HEK293 (cell line): Measurements from ENCODE around the gene RAB11A.
"Not testable (repeated sequence)": the region's sequence is repeated elsewhere in the genome, so short reads cannot be mapped to it uniquely, and the experiment has no call there.

Experiments
- CTCF ChIA-PET: fragments of 350-600 bp; formaldehyde crosslinking; extraction: SDS; loops from one replicate; lab custom pipeline; 2021; ENCODE audit warnings: antibody characterized with exemption; lab: Yijun Ruan, JAX
- POLR2A ChIA-PET: fragments of 300-600 bp; formaldehyde crosslinking; extraction: SDS; loops from one replicate; lab custom pipeline; 2020; ENCODE audit warnings: antibody characterized with exemption, inconsistent platforms; lab: Yijun Ruan, JAX
- H3K27ac ChIP-seq: fragments of 200-500 bp; sonication (Bioruptor generic); 2 replicates; pipeline ENCODE4 v1.5.1; 2014; ENCODE audit warnings: low read depth, low read length, control low read depth, inconsistent platforms; ENCODE audit errors: extremely low read depth
- H3K36me3 ChIP-seq, 2 experiments: fragments of 200-500 bp in 1 of 2; sonication (Bioruptor generic) in 1 of 2; 1 replicate in 1 of 2; 2 replicates in 1 of 2; pipeline ENCODE4 v1.5.1; 2014 to 2017; ENCODE audit warnings: inconsistent platforms in 2 of 2, low read length in 2 of 2; ENCODE audit not compliant: control insufficient read depth in 2 of 2, insufficient read depth in 1 of 2
- H3K4me1 ChIP-seq: fragments of 200-500 bp; sonication (Bioruptor generic); 2 replicates; pipeline ENCODE4 v1.5.1; 2014; ENCODE audit warnings: mild to moderate bottlenecking, low read length, inconsistent platforms; ENCODE audit not compliant: control insufficient read depth, insufficient read depth
- H3K4me3 ChIP-seq: 2 replicates; pipeline ENCODE4 v1.5.1; 2011; ENCODE audit warnings: low read depth, mild to moderate bottlenecking, control low read depth, low read length, moderate library complexity
- H3K9me3 ChIP-seq: fragments of 200-500 bp; sonication (Bioruptor generic); 2 replicates; pipeline ENCODE4 v1.5.1; 2014; ENCODE audit warnings: low read depth, low read length, inconsistent platforms; ENCODE audit not compliant: control insufficient read depth, insufficient read depth
- AEBP2 ChIP-seq: fragments of 450-650 bp; formaldehyde crosslinking; IDR thresholded peaks from 2 replicates; pipeline ENCODE4 v1.5.1; 2016; ENCODE audit warnings: missing biosample characterization, missing genetic modification characterization, borderline replicate concordance
- INSM2 ChIP-seq: fragments of 450-650 bp; formaldehyde crosslinking; IDR thresholded peaks from 2 replicates; pipeline ENCODE4 v1.5.1; 2016; ENCODE audit warnings: missing biosample characterization, missing genetic modification characterization
- KLF8 ChIP-seq: fragments of 450-650 bp; formaldehyde crosslinking; IDR thresholded peaks from 2 replicates; pipeline ENCODE4 v1.5.1; 2016; ENCODE audit warnings: missing biosample characterization, missing genetic modification characterization
- ZFHX2 ChIP-seq: fragments of 450-650 bp; formaldehyde crosslinking; conservative IDR thresholded peaks from 2 replicates; pipeline ENCODE4 v1.5.1; 2016; ENCODE audit warnings: missing biosample characterization, missing genetic modification characterization
- ZNF10 ChIP-seq: fragments of 450-650 bp; formaldehyde crosslinking; IDR thresholded peaks from 2 replicates; pipeline ENCODE4 v1.5.1; 2017; ENCODE audit warnings: missing biosample characterization, missing genetic modification characterization
- ZNF121 ChIP-seq: fragments of 450-650 bp; formaldehyde crosslinking; IDR thresholded peaks from 2 replicates; pipeline ENCODE4 v1.5.1; 2016; ENCODE audit warnings: missing biosample characterization, missing genetic modification characterization
- ZNF2 ChIP-seq: fragments of 450-650 bp; formaldehyde crosslinking; IDR thresholded peaks from 2 replicates; pipeline ENCODE4 v1.5.1; 2016; ENCODE audit warnings: missing biosample characterization, missing genetic modification characterization
- ZNF350 ChIP-seq: fragments of 450-650 bp; formaldehyde crosslinking; IDR thresholded peaks from 2 replicates; pipeline ENCODE4 v1.5.0; 2017; ENCODE audit warnings: missing biosample characterization, mild to moderate bottlenecking, missing genetic modification characterization
- TF ChIP-seq, protein P1 (sequence below): fragments of 450-650 bp; IDR thresholded peaks from 2 replicates; pipeline ENCODE4 v1.5.1; 2018; ENCODE audit warnings: missing biosample characterization, mild to moderate bottlenecking, missing genetic modification characterization
- TF ChIP-seq, protein P2 (sequence below): fragments of 450-650 bp; formaldehyde crosslinking; IDR thresholded peaks from 2 replicates; pipeline ENCODE4 v1.5.1; 2017; ENCODE audit warnings: missing biosample characterization, missing genetic modification characterization
- TF ChIP-seq, protein P3 (sequence below): fragments of 450-650 bp; formaldehyde crosslinking; IDR thresholded peaks from 2 replicates; pipeline ENCODE4 v1.5.1; 2016; ENCODE audit warnings: missing biosample characterization, missing genetic modification characterization
- TF ChIP-seq, protein P4 (sequence below): fragments of 450-650 bp; formaldehyde crosslinking; IDR thresholded peaks from 2 replicates; pipeline ENCODE4 v1.5.1; 2016; ENCODE audit warnings: missing biosample characterization, missing genetic modification characterization

Gene RAB11A

DNA sequence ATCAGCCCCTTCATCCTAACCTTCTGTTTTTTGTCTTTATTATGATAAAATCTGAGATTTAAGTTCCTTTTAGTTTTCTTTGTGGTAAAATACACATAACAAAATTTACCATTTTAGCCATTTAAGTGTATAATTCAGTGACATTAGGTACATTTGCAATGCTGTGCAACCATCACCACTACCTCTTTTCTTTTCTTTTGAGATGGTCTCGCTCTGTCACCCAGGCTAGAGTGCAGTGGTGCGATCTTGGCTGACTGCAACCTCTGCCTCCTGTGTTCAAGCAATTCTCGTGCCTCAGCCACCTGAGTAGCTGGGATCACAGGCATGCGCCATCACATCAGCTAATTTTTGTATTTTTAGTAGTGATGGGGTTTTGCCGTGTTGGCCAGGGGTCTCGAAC lies 6.2 kb upstream of the RAB11A start (continued):
- no peak for TF ChIP-seq INSM2 (tag by site-specific recombination)
- TF ChIP-seq AEBP2 (tag by site-specific recombination), result no peak
- no peak for TF ChIP-seq ZFHX2 (tag by site-specific recombination)
- TF ChIP-seq, protein P1, sequence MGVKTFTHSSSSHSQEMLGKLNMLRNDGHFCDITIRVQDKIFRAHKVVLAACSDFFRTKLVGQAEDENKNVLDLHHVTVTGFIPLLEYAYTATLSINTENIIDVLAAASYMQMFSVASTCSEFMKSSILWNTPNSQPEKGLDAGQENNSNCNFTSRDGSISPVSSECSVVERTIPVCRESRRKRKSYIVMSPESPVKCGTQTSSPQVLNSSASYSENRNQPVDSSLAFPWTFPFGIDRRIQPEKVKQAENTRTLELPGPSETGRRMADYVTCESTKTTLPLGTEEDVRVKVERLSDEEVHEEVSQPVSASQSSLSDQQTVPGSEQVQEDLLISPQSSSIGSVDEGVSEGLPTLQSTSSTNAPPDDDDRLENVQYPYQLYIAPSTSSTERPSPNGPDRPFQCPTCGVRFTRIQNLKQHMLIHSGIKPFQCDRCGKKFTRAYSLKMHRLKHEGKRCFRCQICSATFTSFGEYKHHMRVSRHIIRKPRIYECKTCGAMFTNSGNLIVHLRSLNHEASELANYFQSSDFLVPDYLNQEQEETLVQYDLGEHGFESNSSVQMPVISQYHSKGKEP (tag by site-specific recombination), result no peak
- no peak for TF ChIP-seq KLF8 (tag by site-specific recombination)

DNA sequence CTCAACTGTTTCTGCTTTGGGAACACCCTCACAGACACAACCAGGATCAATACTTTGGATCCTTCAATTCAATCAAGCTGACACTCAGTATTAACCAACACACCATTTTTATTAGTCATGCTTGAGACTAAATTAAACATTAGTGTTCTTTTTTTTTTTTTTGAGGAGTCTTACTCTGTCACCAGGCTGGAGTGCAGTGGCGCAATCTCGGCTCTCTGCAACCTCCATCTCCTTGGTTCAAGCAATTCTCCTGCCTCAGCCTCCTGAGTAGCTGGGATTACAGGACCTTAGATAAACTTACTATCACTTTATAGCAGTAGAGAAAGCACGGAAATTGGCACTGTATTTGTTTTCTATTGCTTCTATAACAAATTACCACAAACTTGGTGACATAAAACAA lies 2.0 kb upstream of the RAB11A start:
- POLR2A ChIA-PET, result interaction anchor here (0.7 kb wide), 2 partner anchors 37 to 713 kb away, joined by 3 to 5 read pairs; no protein-coding TSS in a partner anchor
- Histone ChIP-seq H3K4me1 (0 out of 2 replicates have a peak, but pooled peaks cover 4% of the 10 kb centered on the region), H3K9me3 (no peaks in the 10 kb centered on the region), H3K36me3 (no peaks in the 10 kb centered on the region), H3K27ac (no peak overlapping the region), H3K4me3 (no peak overlapping the region)
- CTCF ChIA-PET, result interaction anchor here (2.2 to 5.2 kb wide), 2 partner anchors 10 to 14 kb away, joined by 9 to 44 read pairs; no protein-coding TSS in a partner anchor
- TF ChIP-seq ZNF350 (tag by site-specific recombination), result no peak
- TF ChIP-seq, protein P2, sequence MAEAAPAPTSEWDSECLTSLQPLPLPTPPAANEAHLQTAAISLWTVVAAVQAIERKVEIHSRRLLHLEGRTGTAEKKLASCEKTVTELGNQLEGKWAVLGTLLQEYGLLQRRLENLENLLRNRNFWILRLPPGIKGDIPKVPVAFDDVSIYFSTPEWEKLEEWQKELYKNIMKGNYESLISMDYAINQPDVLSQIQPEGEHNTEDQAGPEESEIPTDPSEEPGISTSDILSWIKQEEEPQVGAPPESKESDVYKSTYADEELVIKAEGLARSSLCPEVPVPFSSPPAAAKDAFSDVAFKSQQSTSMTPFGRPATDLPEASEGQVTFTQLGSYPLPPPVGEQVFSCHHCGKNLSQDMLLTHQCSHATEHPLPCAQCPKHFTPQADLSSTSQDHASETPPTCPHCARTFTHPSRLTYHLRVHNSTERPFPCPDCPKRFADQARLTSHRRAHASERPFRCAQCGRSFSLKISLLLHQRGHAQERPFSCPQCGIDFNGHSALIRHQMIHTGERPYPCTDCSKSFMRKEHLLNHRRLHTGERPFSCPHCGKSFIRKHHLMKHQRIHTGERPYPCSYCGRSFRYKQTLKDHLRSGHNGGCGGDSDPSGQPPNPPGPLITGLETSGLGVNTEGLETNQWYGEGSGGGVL (tag by site-specific recombination), result no peak
- TF ChIP-seq, protein P3, sequence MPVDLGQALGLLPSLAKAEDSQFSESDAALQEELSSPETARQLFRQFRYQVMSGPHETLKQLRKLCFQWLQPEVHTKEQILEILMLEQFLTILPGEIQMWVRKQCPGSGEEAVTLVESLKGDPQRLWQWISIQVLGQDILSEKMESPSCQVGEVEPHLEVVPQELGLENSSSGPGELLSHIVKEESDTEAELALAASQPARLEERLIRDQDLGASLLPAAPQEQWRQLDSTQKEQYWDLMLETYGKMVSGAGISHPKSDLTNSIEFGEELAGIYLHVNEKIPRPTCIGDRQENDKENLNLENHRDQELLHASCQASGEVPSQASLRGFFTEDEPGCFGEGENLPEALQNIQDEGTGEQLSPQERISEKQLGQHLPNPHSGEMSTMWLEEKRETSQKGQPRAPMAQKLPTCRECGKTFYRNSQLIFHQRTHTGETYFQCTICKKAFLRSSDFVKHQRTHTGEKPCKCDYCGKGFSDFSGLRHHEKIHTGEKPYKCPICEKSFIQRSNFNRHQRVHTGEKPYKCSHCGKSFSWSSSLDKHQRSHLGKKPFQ (tag by site-specific recombination), result no peak
- TF ChIP-seq ZNF10 (tag by site-specific recombination), result 0 out of 2 replicates have a peak, but pooled peaks have one; percentile 3
- no peak for TF ChIP-seq ZNF2 (tag by site-specific recombination)

GRCh38 chr15:65867933-65868332 lies 1.4 kb upstream of the RAB11A start:
- H3K4me1 ChIP-seq, H3K27ac ChIP-seq, H3K36me3 ChIP-seq: not testable (repeated sequence)
- TF ChIP-seq ZFHX2 (tag by site-specific recombination) (peak; percentile 60), ZNF121 (0 out of 2 replicates have a peak, but pooled peaks have one; percentile 15)
- TF ChIP-seq, protein P4, sequence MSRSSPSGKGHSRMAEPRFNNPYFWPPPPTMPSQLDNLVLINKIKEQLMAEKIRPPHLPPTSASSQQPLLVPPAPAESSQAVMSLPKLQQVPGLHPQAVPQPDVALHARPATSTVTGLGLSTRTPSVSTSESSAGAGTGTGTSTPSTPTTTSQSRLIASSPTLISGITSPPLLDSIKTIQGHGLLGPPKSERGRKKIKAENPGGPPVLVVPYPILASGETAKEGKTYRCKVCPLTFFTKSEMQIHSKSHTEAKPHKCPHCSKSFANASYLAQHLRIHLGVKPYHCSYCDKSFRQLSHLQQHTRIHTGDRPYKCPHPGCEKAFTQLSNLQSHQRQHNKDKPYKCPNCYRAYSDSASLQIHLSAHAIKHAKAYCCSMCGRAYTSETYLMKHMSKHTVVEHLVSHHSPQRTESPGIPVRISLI (tag by site-specific recombination), result peak; percentile 44; the same call in 1 of the 2 replicates
- TF ChIP-seq, all 188 proteins: peak for 3; not testable (repeated sequence) for 185
- H3K9me3 ChIP-seq, H3K4me3 ChIP-seq: not testable (repeated sequence)
- ChIA-PET CTCF (interaction anchor here (0.6 to 5.2 kb wide), 4 partner anchors 11 to 1079 kb away, joined by 4 to 44 read pairs (median 6); no protein-coding TSS in a partner anchor), POLR2A (interaction anchor here (0.7 to 1.1 kb wide), 3 partner anchors 36 to 712 kb away, joined by 3 to 5 read pairs (median 3); no protein-coding TSS in a partner anchor)
